ENCODE data around the gene TUBGCP6.

The TUBGCP6 gene

GRCh38 chr22:50264104-50264745 lies 19.4 kb upstream of the TUBGCP6 start (continued):
- TF ChIP-seq SNAI2 (CRISPR knock-in tag; IDR thresholded peaks at IDR 0.05): no peak

GRCh38 chr22:50262973-50263617 lies 18.3 kb upstream of the TUBGCP6 start:
- TF ChIP-seq CSDC2 (CRISPR knock-in tag; IDR thresholded peaks at IDR 0.05): no peak
- no peak for TF ChIP-seq BACH2 (CRISPR knock-in tag; IDR thresholded peaks at IDR 0.05; ENCODE audit: borderline replicate concordance)
- no peak for TF ChIP-seq TCF4 (CRISPR knock-in tag; IDR thresholded peaks at IDR 0.05; ENCODE audit: borderline replicate concordance)
- no peak for TF ChIP-seq CREB5 (CRISPR knock-in tag; IDR thresholded peaks at IDR 0.05; ENCODE audit: low read depth)
- TF ChIP-seq ARNTL (CRISPR knock-in tag; IDR thresholded peaks at IDR 0.05; ENCODE audit: borderline replicate concordance, low read depth): no peak
- TF ChIP-seq POU6F1 (CRISPR knock-in tag; IDR thresholded peaks at IDR 0.05; ENCODE audit: borderline replicate concordance, low read depth): no peak
- no peak for TF ChIP-seq ZC3H10 (CRISPR knock-in tag; IDR thresholded peaks at IDR 0.05)
- no peak for TF ChIP-seq ZNF565 (CRISPR knock-in tag; conservative IDR thresholded peaks at IDR 0.05; ENCODE audit: low read depth)
- no peak for TF ChIP-seq ZNF70 (CRISPR knock-in tag; IDR thresholded peaks at IDR 0.05)
- TF ChIP-seq ISL1 (CRISPR knock-in tag; IDR thresholded peaks at IDR 0.05): no peak
- TF ChIP-seq RARB (CRISPR knock-in tag; IDR thresholded peaks at IDR 0.05): no peak
- no peak for TF ChIP-seq ESRRG (CRISPR knock-in tag; IDR thresholded peaks at IDR 0.05)
- no peak for ATAC-seq

- ATAC-seq: peak; percentile 29
- TF ChIP-seq ARNTL (CRISPR knock-in tag; IDR thresholded peaks at IDR 0.05; ENCODE audit: borderline replicate concordance, low read depth) (no peak), ZNF70 (CRISPR knock-in tag; IDR thresholded peaks at IDR 0.05) (no peak), PPARA (CRISPR knock-in tag; IDR thresholded peaks at IDR 0.05; ENCODE audit: borderline replicate concordance) (no peak), CSDC2 (CRISPR knock-in tag; IDR thresholded peaks at IDR 0.05) (no peak), GLIS3 (CRISPR knock-in tag; IDR thresholded peaks at IDR 0.05) (no peak), ESRRG (CRISPR knock-in tag; IDR thresholded peaks at IDR 0.05) (no peak), ZFP3 (CRISPR knock-in tag; IDR thresholded peaks at IDR 0.05) (no peak), TOX (CRISPR knock-in tag; IDR thresholded peaks at IDR 0.05; ENCODE audit: borderline replicate concordance) (no peak), CSRNP3 (CRISPR knock-in tag; IDR thresholded peaks at IDR 0.05) (no peak), SNAI2 (CRISPR knock-in tag; IDR thresholded peaks at IDR 0.05) (no peak), RARB (CRISPR knock-in tag; IDR thresholded peaks at IDR 0.05) (no peak), CREB5 (CRISPR knock-in tag; IDR thresholded peaks at IDR 0.05; ENCODE audit: low read depth) (no peak), TSHZ2 (CRISPR knock-in tag; IDR thresholded peaks at IDR 0.05) (no peak), TCF4 (CRISPR knock-in tag; IDR thresholded peaks at IDR 0.05; ENCODE audit: borderline replicate concordance) (no peak)
These were observed 17.7 kb upstream of the TUBGCP6 start for GRCh38 chr22:50262460-50262911.

Measured in SK-N-SH treated with all-trans-retinoic acid at 6 μM for 48 hours (cell line).